GM12878 (cell line): ENCODE results near the gene MGLL. TPM values are rescaled to one million over a fixed set of nuclear protein-coding genes. Genes with fewer than 3 reads are reported as not detected.
A peak's percentile ranks its signal among the peaks of the same experiment; 100 is the strongest.

Source experiments
- BACH1 ChIP-seq: fragments of 450-650 bp; IDR thresholded peaks from 2 replicates; pipeline ENCODE4 v1.6.1; 2017; ENCODE audit warnings: mild to moderate bottlenecking, borderline replicate concordance
- CEBPZ ChIP-seq: fragments of 150-350 bp; IDR thresholded peaks from 2 replicates; pipeline ENCODE4 v1.6.1; 2016; ENCODE audit warnings: low read depth, low read length
- E2F4 ChIP-seq: IDR thresholded peaks from 2 replicates; pipeline ENCODE4 v1.6.1; 2012; ENCODE audit warnings: low read depth, low read length, improper control_type of control experiment
- IKZF1 ChIP-seq: fragments of 450-650 bp; conservative IDR thresholded peaks from 2 replicates; pipeline ENCODE4 v1.6.1; 2017; ENCODE audit warnings: antibody characterized with exemption, mild to moderate bottlenecking
- KDM1A ChIP-seq: fragments of 200-600 bp; sonication (generic); IDR thresholded peaks from 2 replicates; pipeline ENCODE4 v1.6.1; 2016; ENCODE audit warnings: borderline replicate concordance
- LARP7 ChIP-seq: fragments of 450-650 bp; IDR thresholded peaks from 2 replicates; pipeline ENCODE4 v1.6.1; 2017; ENCODE audit warnings: mild to moderate bottlenecking
- MXI1 ChIP-seq: fragments of 150-350 bp; IDR thresholded peaks from 2 replicates; pipeline ENCODE4 v1.6.1; 2011; ENCODE audit warnings: low read depth, mild to moderate bottlenecking, inconsistent platforms, low read length, improper control_type of control experiment
- PAX5 ChIP-seq: IDR thresholded peaks from 2 replicates; pipeline ENCODE4 v1.6.1; 2011; ENCODE audit warnings: low read depth, low read length, borderline replicate concordance
- POLR2A ChIP-seq: IDR thresholded peaks from 2 replicates; pipeline ENCODE4 v1.6.1; 2011; ENCODE audit warnings: low read depth, mild to moderate bottlenecking, low read length
- POLR2AphosphoS5 ChIP-seq: IDR thresholded peaks from 2 replicates; pipeline ENCODE4 v1.6.1; 2011; ENCODE audit warnings: mild to moderate bottlenecking, low read length, inconsistent platforms
- POU2F2 ChIP-seq: IDR thresholded peaks from 3 replicates; pipeline ENCODE4 v1.6.1; 2011; ENCODE audit warnings: low read depth, mild to moderate bottlenecking, low read length, borderline replicate concordance
- SIN3A ChIP-seq: IDR thresholded peaks from 2 replicates; pipeline ENCODE4 v1.6.1; 2012; ENCODE audit warnings: low read depth, low read length, improper control_type of control experiment
- SMARCA5 ChIP-seq: fragments of 450-650 bp; IDR thresholded peaks from 2 replicates; pipeline ENCODE4 v1.6.1; 2017; ENCODE audit warnings: mild to moderate bottlenecking
- TAF1 ChIP-seq: IDR thresholded peaks from 2 replicates; pipeline ENCODE4 v1.6.1; 2011; ENCODE audit warnings: mild to moderate bottlenecking, low read depth, low read length, borderline replicate concordance
- TCF12 ChIP-seq: IDR thresholded peaks from 2 replicates; pipeline ENCODE4 v1.6.1; 2011; ENCODE audit warnings: low read depth, mild to moderate bottlenecking, low read length
- TCF7 ChIP-seq: IDR thresholded peaks from 2 replicates; pipeline ENCODE4 v1.6.1; 2014; ENCODE audit warnings: antibody characterized with exemption, borderline replicate concordance
- YY1 ChIP-seq: IDR thresholded peaks from 2 replicates; pipeline ENCODE4 v1.6.1; 2011; ENCODE audit warnings: low read depth, mild to moderate bottlenecking, low read length
- ZNF24 ChIP-seq: fragments of 450-650 bp; IDR thresholded peaks from 2 replicates; pipeline ENCODE4 v1.6.1; 2017; ENCODE audit warnings: antibody characterized with exemption, mild to moderate bottlenecking
- ZNF592 ChIP-seq: fragments of 450-650 bp; IDR thresholded peaks from 2 replicates; pipeline ENCODE4 v1.6.1; 2017; ENCODE audit warnings: mild to moderate bottlenecking, moderate library complexity
- polyA plus RNA-seq, 11 experiments: library from polyadenylated mRNA; depleted of rRNA in 4 of 11; unstranded in 6 of 11; stranded (reverse) in 5 of 11; fragments of >200 nt; fragmentation: Nextera tagmentation in 4 of 11; fragmentation: Illumina TruSeq in 1 of 11; extraction: Ambion mirVana in 4 of 11; extraction: Trizol in 1 of 11; gene quantifications; 1 replicate in 1 of 11; 2 replicates in 10 of 11; pipeline versions ENCODE4 v1.2.1 to v1.2.3, GENCODE V29; 2011 to 2016; ENCODE audit warnings: inconsistent platforms in 2 of 11, missing spikeins in 2 of 11, low read depth in 1 of 11
- total RNA-seq, 4 experiments: library from RNA; depleted of rRNA in 3 of 4; stranded (reverse); fragments of >200 nt in 3 of 4; fragmentation: Illumina TruSeq in 1 of 4; extraction: Trizol in 1 of 4; gene quantifications; 2 replicates each; pipeline versions ENCODE4 v1.2.1 to v1.2.3, GENCODE V29; 2013 to 2021

Gene MGLL
- total and polyA plus RNA-seq, 10 of the 15 experiments (the other 5 are each of a cell fraction or from before 2014, with no cell fraction given): 44.9 to 177 (median 72.9) TPM

- TF ChIP-seq KDM1A (no peak), TCF7 (no peak), E2F4 (no peak), ZNF24 (0 out of 2 replicates have a peak, but pooled peaks have one; percentile 40), YY1 (peak; percentile 14; the same call in 1 of the 2 replicates), BACH1 (peak; percentile 64; the same call in 1 of the 2 replicates), SMARCA5 (peak; percentile 19; the same call in 1 of the 2 replicates), POLR2AphosphoS5 (peak; percentile 71), TAF1 (peak; percentile 78; the same call in 1 of the 2 replicates), POU2F2 (peak; percentile 56; the same call in 1 of the 3 replicates), SIN3A (peak; percentile 78), LARP7 (peak; percentile 79), POLR2A (peak; percentile 87), MXI1 (peak; percentile 58; the same call in 1 of the 2 replicates), CEBPZ (no peak), PAX5 (no peak), IKZF1 (peak; percentile 43; the same call in 1 of the 2 replicates), ZNF592 (no peak), TCF12 (0 out of 2 replicates have a peak, but pooled peaks have one; percentile 7)
- TF ChIP-seq, all 136 proteins: peak for 28
These were observed 149.7 kb downstream of the MGLL start, which contains the start of gene ABTB1 (continued) for GRCh38 chr3:127672429-127673190.
